HUDEP-2 (cell line): ENCODE results near the gene MRPL51.
A peak's percentile ranks its signal among the peaks of the same experiment; 100 is the strongest.

Experiments used
- DNase-seq, 76 experiments: peaks; one replicate each; lab custom pipeline; 2025; ENCODE audit not compliant: unreplicated experiment in 76 of 76; lab: John Stamatoyannopoulos, UW

The MRPL51 gene

GRCh38 chr12:6462234-6462995 is 30.6 kb downstream of the MRPL51 start:
- DNase-seq: no peak

- no peak for DNase-seq
These were observed 31.4 kb downstream of the MRPL51 start for GRCh38 chr12:6461401-6462233.

- no peak for DNase-seq
These were observed 32.2 kb downstream of the MRPL51 start for GRCh38 chr12:6460751-6461371.

- no peak for DNase-seq
These were observed 34.1 kb downstream of the MRPL51 start for GRCh38 chr12:6459004-6459337.

GRCh38 chr12:6458281-6459003 is 34.6 kb downstream of the MRPL51 start:
- no peak for DNase-seq

- no peak for DNase-seq
These were observed 35.7 kb downstream of the MRPL51 start for GRCh38 chr12:6457220-6457945.

GRCh38 chr12:6452944-6453630 is 40.0 kb downstream of the MRPL51 start:
- DNase-seq: peak in 5 of 76 experiments; percentile 11 to 17 (median 13)

- DNase-seq: peak in 24 of 76 experiments; percentile 6 to 85 (median 31)
These were observed 40.7 kb downstream of the MRPL51 start for GRCh38 chr12:6452245-6452943.

- peak in 58 of 76 experiments; percentile 11 to 86 (median 43) for DNase-seq
These were observed 41.5 kb downstream of the MRPL51 start, which contains the start of gene TAPBPL for GRCh38 chr12:6451348-6452244. Gene TAPBPL, plus strand, starts transcription at chr12:6452042. Its CDS starts 207 bp downstream, at chr12:6452249.

- peak in 12 of 76 experiments; percentile 9 to 62 (median 42) for DNase-seq
These were observed 42.2 kb downstream of the MRPL51 start for GRCh38 chr12:6450869-6451347.

GRCh38 chr12:6450091-6450868 is 42.8 kb downstream of the MRPL51 start:
- no peak for DNase-seq

GRCh38 chr12:6444704-6445688 is 48.1 kb downstream of the MRPL51 start, which contains the start of gene CD27:
Gene CD27, plus strand, starts transcription at chr12:6444955. Its CDS starts 141 bp downstream, at chr12:6445096.
- DNase-seq: no peak

- no peak for DNase-seq
These were observed 49.0 kb downstream of the MRPL51 start for GRCh38 chr12:6444031-6444430.

- no peak for DNase-seq
These were observed 49.6 kb downstream of the MRPL51 start for GRCh38 chr12:6443361-6443983.

- DNase-seq: no peak
These were observed 50.2 kb downstream of the MRPL51 start for GRCh38 chr12:6442836-6443235.
